GM08714 (cell line): ENCODE measurements around the gene CD320.
"Not testable (repeated sequence)": the region's sequence is repeated elsewhere in the genome, so short reads cannot be mapped to it uniquely, and the experiment has no call there.

Experiments
- H3K4me3 ChIP-seq: fragments of 200-500 bp; sonication (Bioruptor generic); 2 replicates; pipeline ENCODE4 v1.5.1; 2014; ENCODE audit warnings: mild to moderate bottlenecking, low read length, inconsistent platforms
- ZNF274 ChIP-seq: IDR thresholded peaks from 2 replicates; pipeline ENCODE4 v1.6.1; 2012; ENCODE audit warnings: mild to moderate bottlenecking, low read depth, low read length

The CD320 gene

GRCh38 chr19:8306235-8307054 lies 1.7 kb downstream of the CD320 start:
- H3K4me3 ChIP-seq, result peak overlapping the region; percentile 80; the same call in 1 of the 2 replicates
- no peak for TF ChIP-seq ZNF274

GRCh38 chr19:8305798-8306197 lies 2.4 kb downstream of the CD320 start:
- H3K4me3 ChIP-seq, result no peak overlapping the region
- TF ChIP-seq ZNF274, result no peak

- H3K4me3 ChIP-seq, result no peak overlapping the region
- TF ChIP-seq ZNF274, result no peak
Observed at GRCh38 chr19:8304841-8305621, 3.1 kb downstream of the CD320 start.

- H3K4me3 ChIP-seq, result no peak overlapping the region
- TF ChIP-seq ZNF274, result no peak
Observed at GRCh38 chr19:8302734-8303133, 5.4 kb downstream of the CD320 start.

GRCh38 chr19:8302357-8302691 lies 5.8 kb downstream of the CD320 start:
- no peak overlapping the region for H3K4me3 ChIP-seq
- TF ChIP-seq ZNF274, result no peak

DNA sequence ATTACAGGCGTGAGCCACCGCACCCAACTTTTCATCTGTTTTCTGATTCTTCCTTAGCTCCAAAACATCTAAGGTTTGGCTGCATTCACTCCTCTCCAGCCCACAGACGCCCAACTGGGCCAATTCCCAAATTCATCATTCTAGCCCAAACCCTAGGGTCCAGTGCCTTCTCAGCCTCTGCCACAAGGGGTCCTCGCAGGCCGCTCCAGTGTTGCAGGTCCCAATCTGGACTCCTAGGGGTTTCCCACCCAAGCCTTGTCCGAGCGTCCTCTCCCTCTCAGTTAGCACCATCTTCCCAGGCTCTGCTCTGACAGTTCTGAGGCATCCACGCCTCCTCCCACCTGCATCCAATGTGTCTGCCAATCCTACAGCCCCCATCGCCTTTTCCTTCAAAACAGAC lies 16.8 kb downstream of the CD320 start:
- H3K4me3 ChIP-seq, result not testable (repeated sequence)

DNA sequence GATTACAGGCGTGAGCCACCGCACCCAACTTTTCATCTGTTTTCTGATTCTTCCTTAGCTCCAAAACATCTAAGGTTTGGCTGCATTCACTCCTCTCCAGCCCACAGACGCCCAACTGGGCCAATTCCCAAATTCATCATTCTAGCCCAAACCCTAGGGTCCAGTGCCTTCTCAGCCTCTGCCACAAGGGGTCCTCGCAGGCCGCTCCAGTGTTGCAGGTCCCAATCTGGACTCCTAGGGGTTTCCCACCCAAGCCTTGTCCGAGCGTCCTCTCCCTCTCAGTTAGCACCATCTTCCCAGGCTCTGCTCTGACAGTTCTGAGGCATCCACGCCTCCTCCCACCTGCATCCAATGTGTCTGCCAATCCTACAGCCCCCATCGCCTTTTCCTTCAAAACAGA lies 31.6 kb downstream of the CD320 start:
- H3K4me3 ChIP-seq, result not testable (repeated sequence)

DNA sequence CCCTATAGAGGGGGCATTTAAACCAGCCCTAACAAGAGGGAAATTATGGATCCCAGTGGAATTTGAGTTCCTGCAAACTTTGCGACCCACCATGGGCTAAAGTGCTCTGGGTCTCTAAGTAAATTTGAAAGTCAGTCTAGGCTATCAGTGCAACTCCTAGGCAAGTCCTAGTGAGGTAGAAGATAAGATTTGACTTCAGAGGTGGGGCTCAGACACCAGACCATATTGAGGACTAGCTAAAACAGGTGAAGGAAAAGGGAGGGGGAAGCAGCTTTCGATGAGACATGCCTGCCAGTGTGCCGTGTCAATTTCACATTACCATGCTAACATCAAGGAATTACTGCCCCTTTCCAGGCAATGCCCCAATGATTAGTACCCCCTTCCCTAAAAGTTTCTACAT lies 38.4 kb downstream of the CD320 start:
- no peak for TF ChIP-seq ZNF274
- peak overlapping the region; percentile 29; the same call in 1 of the 2 replicates for H3K4me3 ChIP-seq

DNA sequence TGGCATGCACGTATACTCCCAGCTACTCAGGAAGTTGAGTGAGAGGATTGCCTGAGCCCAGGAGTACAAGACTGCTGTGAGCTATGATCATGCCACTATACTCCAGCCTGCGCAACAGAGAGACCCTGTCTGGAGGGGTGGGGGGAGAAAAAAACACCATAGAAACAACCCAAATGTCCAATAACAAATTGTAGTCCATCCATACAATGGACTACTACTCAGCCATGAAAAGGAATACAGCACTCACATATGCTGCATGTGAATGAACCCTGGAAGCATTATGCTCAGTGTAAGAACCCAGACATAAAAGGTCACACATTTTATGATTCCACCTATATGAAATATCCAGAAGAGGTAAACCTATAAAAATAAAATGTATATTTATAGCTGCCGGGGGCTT lies 42.3 kb downstream of the CD320 start:
- H3K4me3 ChIP-seq, result no peak overlapping the region
- no peak for TF ChIP-seq ZNF274

DNA sequence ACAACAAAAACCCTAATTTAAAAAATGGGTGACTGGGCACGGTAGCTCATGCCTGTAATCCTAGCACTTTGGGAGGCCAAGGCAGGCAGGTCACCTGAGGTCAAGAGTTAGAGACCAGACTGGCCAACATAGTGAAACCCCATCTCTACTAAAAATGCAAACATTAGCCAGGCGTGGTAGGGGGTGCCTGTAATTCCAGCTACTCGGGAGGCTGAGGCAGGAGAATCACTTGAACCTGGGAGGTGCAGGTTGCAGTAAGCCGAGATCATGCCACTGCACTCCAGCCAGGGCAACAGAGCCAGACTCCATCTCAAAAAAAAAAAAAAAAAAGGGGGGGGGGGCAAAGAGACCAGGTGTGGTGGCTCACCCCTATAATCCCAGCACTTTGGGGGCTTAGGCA lies 43.9 kb downstream of the CD320 start:
- H3K4me3 ChIP-seq, result not testable (repeated sequence)

- no peak overlapping the region for H3K4me3 ChIP-seq
- no peak for TF ChIP-seq ZNF274
Observed at GRCh38 chr19:8262431-8262830, 45.7 kb downstream of the CD320 start.

DNA sequence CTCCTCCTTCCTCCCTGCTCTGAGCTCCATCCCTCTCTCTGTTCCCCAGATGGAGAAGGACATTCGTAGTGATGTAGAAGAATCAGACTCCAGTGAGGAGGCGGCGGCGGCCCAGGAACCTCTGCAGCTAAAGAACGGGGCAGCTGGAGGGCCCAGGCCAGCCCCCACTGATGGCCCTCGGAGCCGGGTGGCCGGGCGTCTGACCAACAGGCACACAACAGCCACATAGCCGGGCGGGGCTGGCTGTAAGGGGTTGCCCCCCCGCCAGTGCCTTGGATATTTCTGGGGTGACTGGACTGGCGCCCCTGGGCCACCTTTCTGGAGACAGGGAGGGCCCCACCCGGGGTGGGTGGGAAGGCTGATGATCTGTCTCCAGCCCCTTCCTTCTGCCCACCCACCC lies 46.3 kb downstream of the CD320 start:
- H3K4me3 ChIP-seq, result no peak overlapping the region
- no peak for TF ChIP-seq ZNF274

GRCh38 chr19:8261347-8261746 lies 46.8 kb downstream of the CD320 start:
- no peak for TF ChIP-seq ZNF274
- H3K4me3 ChIP-seq, result no peak overlapping the region

- no peak overlapping the region for H3K4me3 ChIP-seq
- no peak for TF ChIP-seq ZNF274
Observed at GRCh38 chr19:8259922-8260247, 48.3 kb downstream of the CD320 start.

DNA sequence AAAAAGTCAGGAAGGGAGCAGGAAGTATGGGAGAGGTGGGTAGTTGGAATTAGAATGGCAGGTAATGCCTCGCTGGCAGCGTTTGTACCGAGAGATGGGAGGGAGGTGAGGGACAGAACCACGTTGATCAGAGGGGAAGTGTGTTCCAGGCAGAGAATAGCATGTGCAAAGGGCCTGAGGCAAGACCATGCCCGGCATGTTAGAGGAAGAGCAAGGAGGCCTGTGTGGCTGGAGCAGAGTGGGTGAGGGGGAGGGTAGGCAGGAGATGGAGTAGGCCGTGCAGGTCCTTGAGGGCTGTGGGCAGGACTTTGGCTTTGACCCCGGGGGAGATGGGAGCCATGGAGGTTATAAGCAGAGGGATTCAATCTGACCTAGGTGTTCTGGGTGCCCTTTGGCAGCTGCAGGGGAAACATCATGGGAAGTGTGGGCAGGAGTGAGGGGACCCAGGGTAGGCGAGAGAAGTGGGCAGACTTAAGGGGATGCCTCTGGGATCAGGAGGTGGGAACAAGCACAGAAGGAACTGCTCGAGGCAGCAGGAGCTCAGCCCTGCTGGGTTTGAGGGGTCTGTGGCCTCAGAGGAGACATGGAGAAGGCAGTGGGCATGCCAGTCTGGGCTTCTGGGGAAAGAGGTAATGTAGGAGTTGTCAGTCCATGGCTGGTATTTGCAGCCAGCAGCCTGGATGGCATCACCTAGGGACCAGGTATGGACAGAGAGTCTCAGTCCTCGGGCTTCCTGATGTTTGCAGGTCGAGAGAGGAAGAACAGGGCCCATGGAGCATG lies 48.8 kb downstream of the CD320 start:
- TF ChIP-seq ZNF274, result no peak
- no peak overlapping the region for H3K4me3 ChIP-seq

- no peak overlapping the region for H3K4me3 ChIP-seq
- TF ChIP-seq ZNF274, result no peak
Observed at GRCh38 chr19:8257052-8257443, 51.1 kb downstream of the CD320 start.
